ENCODE data around the gene FRMD1.

Gene FRMD1

DNA sequence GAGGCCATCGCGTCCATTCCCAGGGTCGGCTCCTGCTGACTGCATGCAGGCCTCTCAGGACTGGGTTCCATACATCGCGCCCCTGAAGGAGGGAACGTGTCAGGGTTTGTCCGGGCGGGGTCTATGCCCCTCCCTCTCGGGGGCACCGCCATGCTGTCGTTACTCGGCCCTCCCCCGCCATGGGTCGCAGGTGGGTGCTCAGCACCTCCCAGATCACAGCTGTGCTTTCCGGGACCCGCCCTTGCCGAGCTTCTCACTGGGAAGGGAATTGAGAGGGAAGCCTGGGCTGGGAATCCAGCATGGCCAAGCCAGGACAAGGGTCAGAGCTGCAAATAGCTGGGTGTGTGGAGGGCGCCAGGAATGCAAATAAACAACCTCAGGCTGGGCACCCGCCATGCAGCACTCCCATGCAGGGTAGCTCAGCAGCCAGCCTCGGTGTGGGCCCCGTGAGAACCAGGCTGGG lies at the start of gene FRMD1:
Gene FRMD1 (minus strand): TSS at position 270 of the 463 bp plus-strand sequence. CDS start 118 bp downstream, at position 152.
- DNase-seq = no peak

GRCh38 chr6:168128006-168128630 lies 49.1 kb upstream of the FRMD1 start:
- peak in 1 of 2 experiments; percentile 4 for DNase-seq

- DNase-seq = peak in 1 of 2 experiments; percentile 2
Observed at GRCh38 chr6:168127384-168127868, 48.4 kb upstream of the FRMD1 start.

GRCh38 chr6:168126566-168127383 lies 47.8 kb upstream of the FRMD1 start:
- DNase-seq = no peak

- DNase-seq = peak in 1 of 2 experiments; percentile 4
Observed at GRCh38 chr6:168125429-168126001, 46.5 kb upstream of the FRMD1 start.

DNA sequence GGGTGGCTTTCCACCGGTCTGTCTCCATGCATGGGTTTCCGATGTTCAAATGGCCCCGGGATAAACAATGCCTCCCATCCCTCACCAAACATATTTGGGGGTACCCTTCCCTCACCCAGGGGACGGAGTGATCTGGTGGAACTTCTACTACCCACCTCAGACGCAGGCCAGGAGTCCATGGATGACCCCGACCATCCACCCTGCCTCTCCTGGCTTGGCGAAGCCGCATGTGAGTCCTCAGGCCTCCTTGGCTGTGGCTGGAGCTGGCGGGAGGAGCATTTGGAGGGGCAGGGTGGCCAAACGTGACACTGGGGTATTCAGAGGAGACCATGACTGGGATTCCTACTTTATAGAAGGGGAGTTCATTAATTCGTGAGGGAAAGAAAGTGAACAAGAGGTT lies 45.9 kb upstream of the FRMD1 start:
- peak in 1 of 2 experiments; percentile 4 for DNase-seq

DNA sequence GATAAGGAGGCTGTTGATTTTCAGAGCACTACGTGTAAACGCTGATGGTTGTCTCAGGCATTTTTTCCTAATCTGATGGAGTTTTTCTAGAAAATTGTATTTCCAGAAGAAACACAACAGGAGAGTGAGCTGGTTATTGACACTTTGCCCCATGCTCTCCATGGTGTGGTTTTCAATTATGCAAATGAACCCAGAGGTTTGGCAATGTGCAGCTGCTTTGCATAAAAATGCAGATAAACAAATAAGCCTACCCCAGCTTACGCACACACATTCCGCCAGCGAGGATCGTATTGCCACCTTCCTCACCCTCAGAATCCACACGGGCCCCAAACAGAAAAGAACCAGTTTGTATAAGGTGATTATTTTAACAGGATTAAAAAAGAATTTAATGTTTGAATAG lies 45.1 kb upstream of the FRMD1 start:
- DNase-seq = no peak

DNA sequence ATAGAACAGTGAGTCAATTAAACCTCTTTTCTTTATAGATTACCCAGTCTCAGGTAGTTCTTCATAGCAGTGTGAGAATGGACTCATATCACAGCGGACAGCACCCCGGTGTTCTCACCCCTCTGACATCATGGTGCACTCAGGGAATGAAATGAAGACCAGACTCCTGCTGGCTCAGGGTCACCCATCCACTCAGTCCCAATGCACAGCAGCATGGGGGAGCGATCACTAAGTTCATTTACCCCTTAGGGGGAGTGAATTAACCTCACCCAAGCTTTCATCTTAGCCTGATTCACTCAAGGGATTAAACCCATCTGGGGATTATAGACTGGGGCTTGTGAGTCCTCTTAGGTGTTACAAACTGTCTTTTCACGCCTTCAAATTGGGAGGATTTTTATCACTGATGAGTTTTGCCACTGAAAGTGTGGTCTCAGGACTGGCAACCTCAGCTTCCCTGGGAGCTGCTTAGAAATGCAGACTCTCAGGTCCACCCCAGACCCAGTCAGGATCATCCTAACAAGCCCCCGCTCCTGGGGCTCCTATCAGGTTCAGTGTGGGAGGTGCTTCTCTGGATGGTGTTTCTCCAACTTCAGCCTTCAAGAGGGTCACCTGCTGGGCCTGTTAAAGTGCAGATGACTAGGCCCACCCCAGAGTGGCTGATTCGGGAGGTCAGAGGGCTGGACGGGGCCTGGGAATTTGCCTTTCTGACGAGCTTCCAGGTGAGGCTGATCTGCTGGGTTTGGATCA lies 44.3 kb upstream of the FRMD1 start:
- no peak for DNase-seq

DNA sequence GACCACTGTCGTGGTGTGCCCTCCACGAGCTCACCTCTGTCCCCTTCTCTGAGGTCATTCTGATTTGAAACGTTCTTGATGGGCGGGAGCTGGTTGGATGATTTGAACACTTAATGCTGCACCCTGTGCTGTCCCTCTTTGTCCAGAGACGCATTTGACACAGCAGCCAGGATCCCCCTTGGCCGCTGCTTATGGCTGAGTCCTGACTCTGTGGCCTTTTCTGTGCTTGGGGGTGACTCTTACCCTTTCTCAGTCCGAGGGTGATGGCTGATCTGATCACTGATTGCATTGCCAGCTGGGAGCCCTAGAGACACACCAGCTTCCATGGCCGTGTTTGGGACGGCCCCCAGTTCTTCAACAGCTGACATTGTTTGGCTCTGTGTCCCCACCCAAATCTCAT lies 43.5 kb upstream of the FRMD1 start:
- DNase-seq = no peak

- no peak for DNase-seq
Observed at GRCh38 chr6:168122011-168122410, 43.0 kb upstream of the FRMD1 start.

GRCh38 chr6:168121303-168121665 lies 42.3 kb upstream of the FRMD1 start:
- peak; percentile 24 to 29 for DNase-seq

DNA sequence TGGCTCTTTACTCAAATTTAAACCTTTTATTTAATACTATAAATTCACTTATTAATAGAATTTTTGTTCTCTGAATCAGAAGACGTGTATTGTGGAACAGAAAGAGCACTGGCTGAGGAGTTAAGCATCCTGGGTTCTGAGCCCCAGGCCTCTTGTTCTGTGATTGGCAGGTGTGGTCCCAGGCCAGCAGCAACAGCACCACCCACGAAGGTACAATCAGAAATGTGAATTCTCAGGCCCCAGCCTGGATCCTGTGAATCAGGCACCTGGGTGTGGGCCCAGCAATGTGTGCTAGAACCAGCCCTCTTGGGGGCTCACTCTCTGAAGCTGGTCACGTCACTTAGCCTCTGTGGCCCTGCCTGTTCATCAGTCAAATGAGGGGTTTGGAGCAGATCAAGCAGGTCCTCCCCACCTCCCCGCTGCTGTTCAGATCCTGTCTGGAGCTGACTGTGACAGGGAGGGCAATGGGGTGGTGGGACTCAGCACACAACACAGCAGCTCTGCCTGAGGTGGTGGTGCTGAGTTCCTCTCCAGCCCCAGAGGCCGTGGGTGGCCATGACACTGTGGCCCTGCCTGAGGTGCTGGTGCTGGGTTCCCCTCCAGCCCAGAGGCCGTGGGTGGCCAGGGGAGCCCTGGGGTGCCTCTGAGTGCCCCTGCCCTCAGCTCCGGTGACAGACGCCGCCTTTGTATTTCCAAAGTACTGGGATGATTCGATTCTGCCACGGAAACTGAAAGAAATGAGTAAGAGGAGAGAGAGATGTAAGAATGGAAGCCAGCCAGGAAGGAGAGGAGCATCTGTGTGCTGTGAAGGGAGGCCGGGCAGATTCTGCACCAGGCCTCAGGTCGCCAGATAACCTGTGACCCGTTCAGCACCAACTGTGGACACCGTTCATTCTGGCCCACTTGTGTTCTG lies 41.6 kb upstream of the FRMD1 start:
- peak; percentile 37 to 52 for DNase-seq

GRCh38 chr6:168119539-168119938 lies 40.5 kb upstream of the FRMD1 start:
- DNase-seq = no peak

GRCh38 chr6:168118935-168119334 lies 39.9 kb upstream of the FRMD1 start:
- no peak for DNase-seq

DNA sequence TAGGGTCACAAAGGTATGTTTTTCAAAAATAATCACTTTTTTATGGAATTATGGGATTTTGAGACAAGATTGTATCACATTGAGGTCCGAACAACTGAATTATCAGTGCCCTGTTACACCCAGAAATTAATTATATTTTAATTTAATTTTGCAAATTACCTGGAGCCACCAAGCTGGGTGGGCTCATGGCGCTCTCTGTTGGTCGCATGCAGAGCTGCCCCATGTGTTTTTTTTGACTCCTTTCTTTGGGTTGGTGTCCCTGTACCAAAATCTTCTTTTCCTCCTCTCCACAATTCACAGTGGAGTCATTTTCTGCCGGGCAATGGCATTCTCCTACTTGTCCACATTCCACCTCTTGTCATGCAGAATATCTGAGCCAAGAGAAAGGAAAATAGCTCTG lies 38.9 kb upstream of the FRMD1 start:
- no peak for DNase-seq

DNA sequence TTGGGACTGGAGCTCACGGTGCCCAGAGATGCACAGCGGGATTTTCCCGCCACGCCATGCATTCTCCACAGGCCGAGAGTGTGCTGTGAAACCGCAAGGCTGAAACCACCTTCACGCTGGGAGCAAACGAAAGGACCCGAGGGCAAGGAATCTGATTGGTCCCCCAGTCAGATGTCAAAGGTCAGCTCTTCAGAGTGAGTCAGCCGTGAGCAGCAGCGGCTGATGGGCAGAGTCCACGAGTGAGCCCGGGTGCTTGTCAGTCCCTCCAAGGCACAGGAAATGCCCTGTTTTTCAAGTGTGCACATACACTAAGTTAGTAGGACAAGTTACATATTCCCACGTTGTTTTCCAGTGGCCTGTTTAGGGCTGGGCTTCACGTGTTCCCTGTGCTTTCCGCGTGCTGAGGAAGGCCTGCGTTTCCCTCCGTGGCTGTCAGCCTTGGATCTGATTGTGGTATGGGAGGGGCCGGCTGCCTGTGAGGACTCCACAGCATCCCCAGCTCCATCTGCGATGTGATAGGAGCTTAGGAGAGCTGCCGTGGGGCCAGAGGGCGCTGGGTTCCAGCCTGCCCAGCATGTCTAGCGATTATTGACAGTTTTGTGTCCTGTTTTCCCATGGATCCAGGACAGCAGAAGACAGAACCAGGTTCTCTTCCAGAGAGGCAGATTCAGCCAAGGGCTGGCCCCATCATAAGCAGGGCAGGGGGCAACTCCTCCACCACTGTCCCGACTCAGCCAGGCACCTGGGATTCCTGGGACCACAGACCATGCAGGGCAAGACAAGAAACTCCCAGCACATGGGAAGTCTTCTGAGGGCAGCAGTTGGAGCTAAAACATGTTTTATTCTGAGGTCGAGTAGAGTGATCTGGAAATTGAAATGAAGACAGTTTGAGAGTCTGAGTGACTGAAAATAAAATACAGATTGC lies 38.2 kb upstream of the FRMD1 start:
- DNase-seq = no peak

- no peak for DNase-seq
Observed at GRCh38 chr6:168116438-168116974, 37.5 kb upstream of the FRMD1 start.

DNA sequence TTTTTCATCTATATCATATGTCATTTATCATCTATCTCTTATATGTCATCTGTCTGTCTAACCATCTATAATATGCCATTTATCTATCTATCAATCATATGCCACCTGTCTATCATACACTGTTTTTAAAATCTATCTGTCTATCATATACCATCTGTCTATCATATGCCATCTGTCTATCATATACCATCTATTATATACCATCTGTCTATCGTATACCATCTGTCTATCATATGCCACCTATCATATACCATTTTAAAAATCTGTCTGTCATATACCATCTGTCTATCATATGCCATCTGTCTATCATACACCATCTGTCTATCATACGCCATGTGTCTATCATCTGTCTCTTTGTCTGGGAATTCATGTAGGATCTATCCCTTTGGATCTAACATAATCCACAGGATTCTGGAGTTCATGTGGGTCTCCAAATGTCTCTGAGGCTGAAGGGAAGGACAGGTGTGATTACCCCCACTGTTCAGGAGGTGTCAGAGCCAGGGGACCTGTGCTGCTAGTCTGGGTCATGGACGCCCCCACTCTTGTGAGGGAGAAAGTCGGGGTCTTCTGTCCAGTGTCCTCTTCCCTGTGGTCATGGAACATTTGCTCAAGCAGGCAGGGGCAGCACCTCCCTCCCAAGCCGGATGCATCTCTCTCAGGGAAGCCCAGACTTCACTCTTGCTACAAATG lies 36.9 kb upstream of the FRMD1 start:
- DNase-seq = no peak

- no peak for DNase-seq
Observed at GRCh38 chr6:168113226-168113625, 34.2 kb upstream of the FRMD1 start.

DNA sequence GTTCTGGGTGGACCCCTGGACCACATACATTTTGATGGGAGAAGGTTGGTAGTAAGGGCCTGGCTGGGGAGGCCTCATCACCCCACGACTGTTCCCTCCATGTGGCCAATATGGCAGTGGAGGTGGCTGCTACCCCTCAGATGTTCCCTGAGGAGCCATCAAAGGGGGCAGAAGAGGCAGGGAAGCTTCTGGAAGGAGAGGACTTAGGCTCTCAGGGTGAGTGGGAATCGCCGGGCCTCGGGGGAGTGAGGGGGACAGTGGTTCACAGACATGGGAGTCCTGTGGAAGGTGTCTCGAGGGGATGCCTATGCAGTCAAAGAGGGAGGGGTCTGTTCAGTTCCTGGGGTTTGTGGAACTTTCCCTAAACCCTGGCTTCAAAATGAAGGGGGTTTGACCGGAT lies 32.9 kb upstream of the FRMD1 start:
- DNase-seq = no peak
